AG09309 (cell line): Measurements from ENCODE around the gene KSR1.

ENCODE experiments used
- DNase-seq: peaks from one replicate; pipeline ENCODE4 v3.0.0-alpha.2; 2010; ENCODE audit warnings: low read depth
- H3K4me3 ChIP-seq: 2 replicates; pipeline ENCODE4 v1.5.1; 2011; ENCODE audit warnings: mild to moderate bottlenecking, low read depth, low read length, moderate library complexity; ENCODE audit not compliant: control insufficient read depth
- CTCF ChIP-seq: IDR thresholded peaks from 2 replicates; pipeline ENCODE4 v1.5.1; 2011; ENCODE audit warnings: mild to moderate bottlenecking, low read depth, low read length, inconsistent platforms; ENCODE audit not compliant: insufficient read depth, control insufficient read depth; ENCODE audit errors: missing control alignments

KSR1 gene

GRCh38 chr17:27414694-27415093 lies 41.6 kb upstream of the KSR1 start:
- DNase-seq = no peak
- no peak for TF ChIP-seq CTCF
- no peak overlapping the region for H3K4me3 ChIP-seq

GRCh38 chr17:27415120-27415795 lies 41.0 kb upstream of the KSR1 start:
- no peak for TF ChIP-seq CTCF
- no peak for DNase-seq
- H3K4me3 ChIP-seq = no peak overlapping the region

GRCh38 chr17:27417596-27418365 lies 38.5 kb upstream of the KSR1 start:
- no peak for DNase-seq
- H3K4me3 ChIP-seq = no peak overlapping the region
- no peak for TF ChIP-seq CTCF

- DNase-seq = no peak
- H3K4me3 ChIP-seq = no peak overlapping the region
- TF ChIP-seq CTCF = no peak
These were observed 38.0 kb upstream of the KSR1 start for GRCh38 chr17:27418366-27418615.

- TF ChIP-seq CTCF = no peak
- H3K4me3 ChIP-seq = no peak overlapping the region
These were observed 37.1 kb upstream of the KSR1 start for GRCh38 chr17:27419156-27419555.

GRCh38 chr17:27420211-27420950 lies 35.9 kb upstream of the KSR1 start:
- TF ChIP-seq CTCF = no peak
- DNase-seq = no peak

More at GRCh38 chr17:27419156-27419555, 37.1 kb upstream of the KSR1 start:
- no peak for DNase-seq

More at GRCh38 chr17:27420211-27420950, 35.9 kb upstream of the KSR1 start:
- H3K4me3 ChIP-seq = no peak overlapping the region
